Bronchial epithelial cell (primary cell): Measurements from ENCODE around the gene NCOA7. TPM values are rescaled to one million over a fixed set of nuclear protein-coding genes. Genes with fewer than 3 reads are reported as not detected.

Source experiments
- DNase-seq: peaks from one replicate; pipeline ENCODE4 v3.0.0-alpha.2; 2010; ENCODE audit warnings: low read depth
- FAIRE-seq: peaks from 2 replicates; lab custom pipeline; 2011; peaks lifted over from hg19 to GRCh38; lab: Jason Lieb, UNC
- H3K27me3 ChIP-seq: 2 replicates; pipeline ENCODE4 v1.5.1; 2011; ENCODE audit warnings: low read length; ENCODE audit not compliant: control insufficient read depth, insufficient read depth
- H3K36me3 ChIP-seq: 2 replicates; pipeline ENCODE4 v1.5.1; 2011; ENCODE audit warnings: low read length; ENCODE audit not compliant: control insufficient read depth, insufficient read depth
- H3K4me3 ChIP-seq: 2 replicates; pipeline ENCODE4 v1.5.1; 2011; ENCODE audit warnings: mild to moderate bottlenecking, low read depth, low read length, control low read depth
- CTCF ChIP-seq: IDR thresholded peaks from 2 replicates; pipeline ENCODE4 v1.5.1; 2011; ENCODE audit warnings: mild to moderate bottlenecking, moderate library complexity, low read length, control low read depth, inconsistent platforms; ENCODE audit not compliant: insufficient read depth, severe bottlenecking
- total RNA-seq: library from RNA; depleted of rRNA; stranded (reverse); fragments of >200 nt; gene quantifications from 2 replicates; pipeline ENCODE4 v1.2.1, GENCODE V29; 2014

The NCOA7 gene
- total RNA-seq, 1 donor from 2014 or later: 39.0 TPM

GRCh38 chr6:125974214-125974866 is 183.6 kb downstream of the NCOA7 start:
- peak; percentile 27 for TF ChIP-seq CTCF
- FAIRE-seq (no peak), DNase-seq (peak; percentile 59)
- Histone ChIP-seq H3K27me3 (no peaks in the 10 kb centered on the region), H3K4me3 (no peak overlapping the region), H3K36me3 (peaks cover 4% of the 10 kb centered on the region)

- no peak overlapping the region for H3K4me3 ChIP-seq
- FAIRE-seq (no peak), DNase-seq (no peak)
- no peak for TF ChIP-seq CTCF
- H3K27me3 ChIP-seq: no peaks in the 10 kb centered on the region
- H3K36me3 ChIP-seq: peaks cover 4% of the 10 kb centered on the region
Measured at GRCh38 chr6:125979101-125979500, 188.3 kb downstream of the NCOA7 start.

Other genes starting within 250 kb of the NCOA7 start
- gene HEY2, start 41.3 kb upstream of the NCOA7 start, total RNA-seq: 0.13 TPM in 1 of 2 replicates, not detected in the other
- gene HINT3, start 165.8 kb downstream of the NCOA7 start, total RNA-seq: 20.9 and 25.3 TPM in 2 replicates
- gene TRMT11, start 195.6 kb downstream of the NCOA7 start, total RNA-seq: 22.7 and 28.7 TPM in 2 replicates